IPS DF 6.9 (cell line): ENCODE measurements around the gene TSPAN11.

Experiments
- DNase-seq: peaks from one replicate; pipeline ENCODE4 v3.0.0-alpha.2; 2013; ENCODE audit warnings: low read depth, low spot score
- H3K27ac ChIP-seq: one replicate; pipeline ENCODE4 v1.5.1; 2013; ENCODE audit warnings: low read length, control low read depth
- H3K27me3 ChIP-seq: 2 replicates; pipeline ENCODE4 v1.6.1; 2013; ENCODE audit warnings: mild to moderate bottlenecking, low read length; ENCODE audit not compliant: control insufficient read depth, insufficient read depth
- H3K36me3 ChIP-seq: 2 replicates; pipeline ENCODE4 v1.6.1; 2013; ENCODE audit warnings: low read length; ENCODE audit not compliant: control insufficient read depth, insufficient read depth
- H3K4me1 ChIP-seq: 2 replicates; pipeline ENCODE4 v1.6.1; 2013; ENCODE audit warnings: low read length; ENCODE audit not compliant: control insufficient read depth, insufficient read depth
- H3K4me3 ChIP-seq: 2 replicates; pipeline ENCODE4 v1.5.1; 2013; ENCODE audit warnings: mild to moderate bottlenecking, low read length
- H3K9me3 ChIP-seq: 2 replicates; pipeline ENCODE4 v1.6.1; 2013; ENCODE audit warnings: low read length, inconsistent platforms; ENCODE audit not compliant: control insufficient read depth, insufficient read depth
- WGBS: extraction: QIAGEN DNeasy Blood & Tissue Kit; methylation state at CpG from one replicate; pipeline ENCODE4 v1.1.7; 2013; ENCODE audit warnings: mixed read lengths, missing lambda C conversion rate; ENCODE audit not compliant: insufficient read length, insufficient coverage; 5-methylcytosine and 5-hydroxymethylcytosine counted together

The TSPAN11 gene

GRCh38 chr12:30990316-30990715 is 63.8 kb downstream of the TSPAN11 start:
- WGBS, result no CpG with 5 or more reads among the region's 10 CpGs
- H3K4me1 ChIP-seq, result no peaks in the 10 kb centered on the region
- DNase-seq, result no peak
- no peak overlapping the region for H3K27ac ChIP-seq
- H3K4me3 ChIP-seq, result no peak overlapping the region
- no peaks in the 10 kb centered on the region for H3K36me3 ChIP-seq
- H3K9me3 ChIP-seq, result no peaks in the 10 kb centered on the region
- H3K27me3 ChIP-seq, result no peaks in the 10 kb centered on the region

GRCh38 chr12:30990776-30991175 is 64.2 kb downstream of the TSPAN11 start:
- no peaks in the 10 kb centered on the region for H3K9me3 ChIP-seq
- no CpG with 5 or more reads among the region's 3 CpGs for WGBS
- no peak overlapping the region for H3K4me3 ChIP-seq

GRCh38 chr12:30991466-30991865 is 64.9 kb downstream of the TSPAN11 start:
- no peaks in the 10 kb centered on the region for H3K9me3 ChIP-seq
- H3K4me1 ChIP-seq, result no peaks in the 10 kb centered on the region
- whole genome bisulfite sequencing, result no CpG with 5 or more reads among the region's 4 CpGs
- no peaks in the 10 kb centered on the region; the same call in 1 of the 2 replicates for H3K36me3 ChIP-seq
- H3K4me3 ChIP-seq, result no peak overlapping the region
- H3K27ac ChIP-seq, result no peak overlapping the region
- H3K27me3 ChIP-seq, result no peaks in the 10 kb centered on the region
- no peak for DNase-seq

More at GRCh38 chr12:30990776-30991175, 64.2 kb downstream of the TSPAN11 start:
- Histone ChIP-seq H3K27me3 (no peaks in the 10 kb centered on the region), H3K27ac (no peak overlapping the region), H3K4me1 (no peaks in the 10 kb centered on the region), H3K36me3 (no peaks in the 10 kb centered on the region; the same call in 1 of the 2 replicates)
- DNase-seq, result no peak

- DNase-seq, result no peak
- Histone ChIP-seq H3K9me3 (no peaks in the 10 kb centered on the region), H3K4me3 (no peak overlapping the region), H3K27ac (no peak overlapping the region), H3K36me3 (no peaks in the 10 kb centered on the region; the same call in 1 of the 2 replicates), H3K4me1 (no peaks in the 10 kb centered on the region), H3K27me3 (no peaks in the 10 kb centered on the region)
- WGBS, result no CpG with 5 or more reads among the region's 4 CpGs
These were observed 65.8 kb downstream of the TSPAN11 start for GRCh38 chr12:30992381-30992780.

- H3K4me1 ChIP-seq, result no peaks in the 10 kb centered on the region
- no peaks in the 10 kb centered on the region for H3K27me3 ChIP-seq
- no peak for DNase-seq
- no peaks in the 10 kb centered on the region; the same call in 1 of the 2 replicates for H3K36me3 ChIP-seq
- no peak overlapping the region for H3K27ac ChIP-seq
- no peaks in the 10 kb centered on the region for H3K9me3 ChIP-seq
- no peak overlapping the region for H3K4me3 ChIP-seq
- WGBS, result no CpG with 5 or more reads among the region's 4 CpGs
These were observed 67.2 kb downstream of the TSPAN11 start for GRCh38 chr12:30993766-30994165.

GRCh38 chr12:30994274-30994673 is 67.7 kb downstream of the TSPAN11 start:
- no CpG with 5 or more reads among the region's 13 CpGs for WGBS
- Histone ChIP-seq H3K9me3 (no peaks in the 10 kb centered on the region), H3K27me3 (no peaks in the 10 kb centered on the region), H3K36me3 (no peaks in the 10 kb centered on the region; the same call in 1 of the 2 replicates), H3K27ac (no peak overlapping the region), H3K4me3 (no peak overlapping the region), H3K4me1 (no peaks in the 10 kb centered on the region)
- no peak for DNase-seq

- no peaks in the 10 kb centered on the region for H3K9me3 ChIP-seq
- no CpG with 5 or more reads among the region's 2 CpGs for WGBS
These were observed 69.7 kb downstream of the TSPAN11 start for GRCh38 chr12:30996255-30996654.

GRCh38 chr12:30996752-30997151 is 70.2 kb downstream of the TSPAN11 start:
- no peak for DNase-seq
- Histone ChIP-seq H3K4me3 (no peak overlapping the region), H3K27me3 (no peaks in the 10 kb centered on the region), H3K4me1 (no peaks in the 10 kb centered on the region), H3K36me3 (no peaks in the 10 kb centered on the region; the same call in 1 of the 2 replicates), H3K27ac (no peak overlapping the region), H3K9me3 (no peaks in the 10 kb centered on the region)
- WGBS, result no CpG with 5 or more reads among the region's 3 CpGs

More at GRCh38 chr12:30996255-30996654, 69.7 kb downstream of the TSPAN11 start:
- Histone ChIP-seq H3K4me1 (no peaks in the 10 kb centered on the region), H3K4me3 (no peak overlapping the region), H3K36me3 (no peaks in the 10 kb centered on the region; the same call in 1 of the 2 replicates), H3K27me3 (no peaks in the 10 kb centered on the region), H3K27ac (no peak overlapping the region)
- DNase-seq, result no peak

GRCh38 chr12:30997685-30998440 is 71.3 kb downstream of the TSPAN11 start:
- Histone ChIP-seq H3K9me3 (no peaks in the 10 kb centered on the region), H3K4me3 (no peak overlapping the region), H3K4me1 (no peaks in the 10 kb centered on the region), H3K27ac (no peak overlapping the region), H3K36me3 (no peaks in the 10 kb centered on the region; the same call in 1 of the 2 replicates), H3K27me3 (no peaks in the 10 kb centered on the region)
- DNase-seq, result no peak
- no CpG with 5 or more reads among the region's 7 CpGs for WGBS

- no CpG with 5 or more reads among the region's 6 CpGs for WGBS
- no peaks in the 10 kb centered on the region for H3K9me3 ChIP-seq
- DNase-seq, result no peak
- no peak overlapping the region for H3K4me3 ChIP-seq
- H3K27ac ChIP-seq, result no peak overlapping the region
- no peaks in the 10 kb centered on the region; the same call in 1 of the 2 replicates for H3K36me3 ChIP-seq
- H3K4me1 ChIP-seq, result no peaks in the 10 kb centered on the region
- no peaks in the 10 kb centered on the region for H3K27me3 ChIP-seq
These were observed 72.5 kb downstream of the TSPAN11 start for GRCh38 chr12:30999011-30999410.

- H3K4me3 ChIP-seq, result no peak overlapping the region
- no CpG with 5 or more reads among the region's 4 CpGs for WGBS
- no peaks in the 10 kb centered on the region for H3K27me3 ChIP-seq
- H3K36me3 ChIP-seq, result no peaks in the 10 kb centered on the region; the same call in 1 of the 2 replicates
- H3K27ac ChIP-seq, result no peak overlapping the region
- no peaks in the 10 kb centered on the region for H3K9me3 ChIP-seq
- H3K4me1 ChIP-seq, result no peaks in the 10 kb centered on the region
- no peak for DNase-seq
These were observed 73.2 kb downstream of the TSPAN11 start for GRCh38 chr12:30999723-31000122.
